OCI-LY7 (cell line): ENCODE data around the gene DHFR2.

Experiments used
- EZH2phosphoT487 ChIP-seq: fragments of 200-600 bp; sonication (generic); IDR thresholded peaks from 2 replicates; pipeline ENCODE4 v1.6.1; 2018; ENCODE audit warnings: low read depth, borderline replicate concordance, mild to moderate bottlenecking, mixed run types, antibody characterized with exemption, low read length, moderate library complexity, mixed read lengths
- TF ChIP-seq, protein P1 (sequence below): fragments of 200-600 bp; sonication (generic); conservative IDR thresholded peaks from 2 replicates; pipeline ENCODE4 v1.5.1; 2014; ENCODE audit warnings: mild to moderate bottlenecking, antibody characterized with exemption, low read length, moderate library complexity, mixed read lengths

DNA sequence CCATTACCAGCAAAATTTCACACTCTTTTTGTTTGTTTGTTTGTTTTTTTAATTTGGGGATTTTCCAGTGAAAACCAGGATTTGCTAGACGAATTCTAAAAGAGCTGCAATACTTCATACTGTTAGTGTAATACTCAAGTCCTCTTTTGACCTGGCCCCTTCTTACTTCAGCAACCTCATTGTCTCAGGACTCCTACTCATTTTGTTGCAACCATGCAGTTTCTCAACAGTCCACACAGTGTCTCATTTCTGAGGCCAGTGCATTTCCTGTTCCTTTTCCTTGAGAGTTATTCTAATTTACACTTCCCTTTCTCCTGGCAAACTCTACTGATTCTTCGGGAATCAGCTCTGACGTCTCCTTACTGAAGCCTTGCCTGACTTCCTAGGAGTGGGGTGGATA is 35.7 kb upstream of the DHFR2 start:
- TF ChIP-seq, protein P1, sequence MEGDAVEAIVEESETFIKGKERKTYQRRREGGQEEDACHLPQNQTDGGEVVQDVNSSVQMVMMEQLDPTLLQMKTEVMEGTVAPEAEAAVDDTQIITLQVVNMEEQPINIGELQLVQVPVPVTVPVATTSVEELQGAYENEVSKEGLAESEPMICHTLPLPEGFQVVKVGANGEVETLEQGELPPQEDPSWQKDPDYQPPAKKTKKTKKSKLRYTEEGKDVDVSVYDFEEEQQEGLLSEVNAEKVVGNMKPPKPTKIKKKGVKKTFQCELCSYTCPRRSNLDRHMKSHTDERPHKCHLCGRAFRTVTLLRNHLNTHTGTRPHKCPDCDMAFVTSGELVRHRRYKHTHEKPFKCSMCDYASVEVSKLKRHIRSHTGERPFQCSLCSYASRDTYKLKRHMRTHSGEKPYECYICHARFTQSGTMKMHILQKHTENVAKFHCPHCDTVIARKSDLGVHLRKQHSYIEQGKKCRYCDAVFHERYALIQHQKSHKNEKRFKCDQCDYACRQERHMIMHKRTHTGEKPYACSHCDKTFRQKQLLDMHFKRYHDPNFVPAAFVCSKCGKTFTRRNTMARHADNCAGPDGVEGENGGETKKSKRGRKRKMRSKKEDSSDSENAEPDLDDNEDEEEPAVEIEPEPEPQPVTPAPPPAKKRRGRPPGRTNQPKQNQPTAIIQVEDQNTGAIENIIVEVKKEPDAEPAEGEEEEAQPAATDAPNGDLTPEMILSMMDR = no peak
- TF ChIP-seq EZH2phosphoT487 = no peak
